Gastroesophageal sphincter (tissue), 3 donors: ENCODE measurements around the gene NOVA1.

Experiments
- EP300 ChIP-seq: sonication (generic); formaldehyde crosslinking; IDR thresholded peaks from one replicate; pipeline ENCODE4 v1.6.1; 2017; ENCODE audit warnings: antibody characterized with exemption, mild to moderate bottlenecking
- POLR2A ChIP-seq, 2 donors: fragments of 450-650 bp; IDR thresholded peaks; one replicate each; pipeline ENCODE4 v1.6.1; 2017; ENCODE audit warnings: antibody characterized with exemption in 2 of 2, mild to moderate bottlenecking in 2 of 2, moderate library complexity in 1 of 2
- POLR2AphosphoS5 ChIP-seq: sonication (generic); formaldehyde crosslinking; IDR thresholded peaks from one replicate; pipeline ENCODE4 v1.6.1; 2017; ENCODE audit warnings: antibody characterized with exemption
- TF ChIP-seq, protein P1 (sequence below), 4 experiments: fragments of 200-600 bp in 2 of 4; fragments of 450-650 bp in 2 of 4; sonication (generic) in 1 of 4; IDR thresholded peaks; one replicate each; pipeline ENCODE4 v1.5.1; 2017 to 2019; ENCODE audit warnings: antibody characterized with exemption in 4 of 4, mild to moderate bottlenecking in 2 of 4, moderate library complexity in 2 of 4

GRCh38 chr14:26448181-26448855 is 149.5 kb downstream of the NOVA1 start:
- TF ChIP-seq POLR2A (IDR thresholded peaks at IDR 0.05), result no peak
- TF ChIP-seq, protein P1, sequence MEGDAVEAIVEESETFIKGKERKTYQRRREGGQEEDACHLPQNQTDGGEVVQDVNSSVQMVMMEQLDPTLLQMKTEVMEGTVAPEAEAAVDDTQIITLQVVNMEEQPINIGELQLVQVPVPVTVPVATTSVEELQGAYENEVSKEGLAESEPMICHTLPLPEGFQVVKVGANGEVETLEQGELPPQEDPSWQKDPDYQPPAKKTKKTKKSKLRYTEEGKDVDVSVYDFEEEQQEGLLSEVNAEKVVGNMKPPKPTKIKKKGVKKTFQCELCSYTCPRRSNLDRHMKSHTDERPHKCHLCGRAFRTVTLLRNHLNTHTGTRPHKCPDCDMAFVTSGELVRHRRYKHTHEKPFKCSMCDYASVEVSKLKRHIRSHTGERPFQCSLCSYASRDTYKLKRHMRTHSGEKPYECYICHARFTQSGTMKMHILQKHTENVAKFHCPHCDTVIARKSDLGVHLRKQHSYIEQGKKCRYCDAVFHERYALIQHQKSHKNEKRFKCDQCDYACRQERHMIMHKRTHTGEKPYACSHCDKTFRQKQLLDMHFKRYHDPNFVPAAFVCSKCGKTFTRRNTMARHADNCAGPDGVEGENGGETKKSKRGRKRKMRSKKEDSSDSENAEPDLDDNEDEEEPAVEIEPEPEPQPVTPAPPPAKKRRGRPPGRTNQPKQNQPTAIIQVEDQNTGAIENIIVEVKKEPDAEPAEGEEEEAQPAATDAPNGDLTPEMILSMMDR (IDR thresholded peaks at IDR 0.05), result no peak
- TF ChIP-seq EP300, result no peak
- TF ChIP-seq POLR2AphosphoS5, result no peak
